ENCODE data around the gene TMEM52B. TPM values are rescaled to one million over a fixed set of nuclear protein-coding genes. Genes with fewer than 3 reads are reported as not detected.

Gene TMEM52B
- total and polyA plus RNA-seq, 2 of the 13 experiments (the other 11 are each of a cell fraction or from before 2014, with no cell fraction given), result not detected

- TF ChIP-seq, protein P1, sequence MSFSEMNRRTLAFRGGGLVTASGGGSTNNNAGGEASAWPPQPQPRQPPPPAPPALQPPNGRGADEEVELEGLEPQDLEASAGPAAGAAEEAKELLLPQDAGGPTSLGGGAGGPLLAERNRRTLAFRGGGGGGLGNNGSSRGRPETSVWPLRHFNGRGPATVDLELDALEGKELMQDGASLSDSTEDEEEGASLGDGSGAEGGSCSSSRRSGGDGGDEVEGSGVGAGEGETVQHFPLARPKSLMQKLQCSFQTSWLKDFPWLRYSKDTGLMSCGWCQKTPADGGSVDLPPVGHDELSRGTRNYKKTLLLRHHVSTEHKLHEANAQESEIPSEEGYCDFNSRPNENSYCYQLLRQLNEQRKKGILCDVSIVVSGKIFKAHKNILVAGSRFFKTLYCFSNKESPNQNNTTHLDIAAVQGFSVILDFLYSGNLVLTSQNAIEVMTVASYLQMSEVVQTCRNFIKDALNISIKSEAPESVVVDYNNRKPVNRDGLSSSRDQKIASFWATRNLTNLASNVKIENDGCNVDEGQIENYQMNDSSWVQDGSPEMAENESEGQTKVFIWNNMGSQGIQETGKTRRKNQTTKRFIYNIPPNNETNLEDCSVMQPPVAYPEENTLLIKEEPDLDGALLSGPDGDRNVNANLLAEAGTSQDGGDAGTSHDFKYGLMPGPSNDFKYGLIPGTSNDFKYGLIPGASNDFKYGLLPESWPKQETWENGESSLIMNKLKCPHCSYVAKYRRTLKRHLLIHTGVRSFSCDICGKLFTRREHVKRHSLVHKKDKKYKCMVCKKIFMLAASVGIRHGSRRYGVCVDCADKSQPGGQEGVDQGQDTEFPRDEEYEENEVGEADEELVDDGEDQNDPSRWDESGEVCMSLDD (CRISPR knock-in tag; IDR thresholded peaks at IDR 0.05; ENCODE audit: borderline replicate concordance), result peak; percentile 47; the same call in 1 of the 2 replicates
- TF ChIP-seq ZNF552 (CRISPR knock-in tag; IDR thresholded peaks at IDR 0.05; ENCODE audit: borderline replicate concordance), result no peak
- TF ChIP-seq PAF1 (CRISPR knock-in tag; IDR thresholded peaks at IDR 0.05), result no peak
- no peak for TF ChIP-seq ZNF3 (CRISPR knock-in tag; IDR thresholded peaks at IDR 0.05)
- TF ChIP-seq ZNF546 (CRISPR knock-in tag; conservative IDR thresholded peaks at IDR 0.05), result no peak
- peak; percentile 32; the same call in 1 of the 2 replicates for TF ChIP-seq SALL1 (CRISPR knock-in tag; IDR thresholded peaks at IDR 0.05)
- TF ChIP-seq ZMAT3 (CRISPR knock-in tag; conservative IDR thresholded peaks at IDR 0.05), result 0 out of 2 replicates have a peak, but pooled peaks have one; percentile 49
- no peak for TF ChIP-seq ZNF775 (CRISPR knock-in tag; IDR thresholded peaks at IDR 0.05; ENCODE audit: borderline replicate concordance)
- TF ChIP-seq NCOR1 (IDR thresholded peaks at IDR 0.05; ENCODE audit: borderline replicate concordance, low read length), result no peak
- TF ChIP-seq HNF4G (IDR thresholded peaks at IDR 0.05; ENCODE audit: borderline replicate concordance, low read depth, low read length), result no peak
- TF ChIP-seq HNF4G (CRISPR knock-in tag; IDR thresholded peaks at IDR 0.05; ENCODE audit: borderline replicate concordance, low read depth), result no peak
- TF ChIP-seq, protein P2, sequence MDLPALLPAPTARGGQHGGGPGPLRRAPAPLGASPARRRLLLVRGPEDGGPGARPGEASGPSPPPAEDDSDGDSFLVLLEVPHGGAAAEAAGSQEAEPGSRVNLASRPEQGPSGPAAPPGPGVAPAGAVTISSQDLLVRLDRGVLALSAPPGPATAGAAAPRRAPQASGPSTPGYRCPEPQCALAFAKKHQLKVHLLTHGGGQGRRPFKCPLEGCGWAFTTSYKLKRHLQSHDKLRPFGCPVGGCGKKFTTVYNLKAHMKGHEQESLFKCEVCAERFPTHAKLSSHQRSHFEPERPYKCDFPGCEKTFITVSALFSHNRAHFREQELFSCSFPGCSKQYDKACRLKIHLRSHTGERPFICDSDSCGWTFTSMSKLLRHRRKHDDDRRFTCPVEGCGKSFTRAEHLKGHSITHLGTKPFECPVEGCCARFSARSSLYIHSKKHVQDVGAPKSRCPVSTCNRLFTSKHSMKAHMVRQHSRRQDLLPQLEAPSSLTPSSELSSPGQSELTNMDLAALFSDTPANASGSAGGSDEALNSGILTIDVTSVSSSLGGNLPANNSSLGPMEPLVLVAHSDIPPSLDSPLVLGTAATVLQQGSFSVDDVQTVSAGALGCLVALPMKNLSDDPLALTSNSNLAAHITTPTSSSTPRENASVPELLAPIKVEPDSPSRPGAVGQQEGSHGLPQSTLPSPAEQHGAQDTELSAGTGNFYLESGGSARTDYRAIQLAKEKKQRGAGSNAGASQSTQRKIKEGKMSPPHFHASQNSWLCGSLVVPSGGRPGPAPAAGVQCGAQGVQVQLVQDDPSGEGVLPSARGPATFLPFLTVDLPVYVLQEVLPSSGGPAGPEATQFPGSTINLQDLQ (CRISPR knock-in tag; IDR thresholded peaks at IDR 0.05), result no peak
- no peak for TF ChIP-seq ZNF274 (CRISPR knock-in tag; IDR thresholded peaks at IDR 0.05)
- TF ChIP-seq KDM5B (CRISPR knock-in tag; IDR thresholded peaks at IDR 0.05; ENCODE audit: borderline replicate concordance), result no peak
- no peak for TF ChIP-seq SRY (CRISPR knock-in tag; IDR thresholded peaks at IDR 0.05)
- TF ChIP-seq, protein P3, sequence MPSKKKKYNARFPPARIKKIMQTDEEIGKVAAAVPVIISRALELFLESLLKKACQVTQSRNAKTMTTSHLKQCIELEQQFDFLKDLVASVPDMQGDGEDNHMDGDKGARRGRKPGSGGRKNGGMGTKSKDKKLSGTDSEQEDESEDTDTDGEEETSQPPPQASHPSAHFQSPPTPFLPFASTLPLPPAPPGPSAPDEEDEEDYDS (CRISPR knock-in tag; IDR thresholded peaks at IDR 0.05), result no peak
- TF ChIP-seq MED13 (CRISPR knock-in tag; IDR thresholded peaks at IDR 0.05), result no peak
- 0 out of 2 replicates have a peak, but pooled peaks have one; percentile 42 for TF ChIP-seq SP4 (CRISPR knock-in tag; IDR thresholded peaks at IDR 0.05)
- TF ChIP-seq, protein P4, sequence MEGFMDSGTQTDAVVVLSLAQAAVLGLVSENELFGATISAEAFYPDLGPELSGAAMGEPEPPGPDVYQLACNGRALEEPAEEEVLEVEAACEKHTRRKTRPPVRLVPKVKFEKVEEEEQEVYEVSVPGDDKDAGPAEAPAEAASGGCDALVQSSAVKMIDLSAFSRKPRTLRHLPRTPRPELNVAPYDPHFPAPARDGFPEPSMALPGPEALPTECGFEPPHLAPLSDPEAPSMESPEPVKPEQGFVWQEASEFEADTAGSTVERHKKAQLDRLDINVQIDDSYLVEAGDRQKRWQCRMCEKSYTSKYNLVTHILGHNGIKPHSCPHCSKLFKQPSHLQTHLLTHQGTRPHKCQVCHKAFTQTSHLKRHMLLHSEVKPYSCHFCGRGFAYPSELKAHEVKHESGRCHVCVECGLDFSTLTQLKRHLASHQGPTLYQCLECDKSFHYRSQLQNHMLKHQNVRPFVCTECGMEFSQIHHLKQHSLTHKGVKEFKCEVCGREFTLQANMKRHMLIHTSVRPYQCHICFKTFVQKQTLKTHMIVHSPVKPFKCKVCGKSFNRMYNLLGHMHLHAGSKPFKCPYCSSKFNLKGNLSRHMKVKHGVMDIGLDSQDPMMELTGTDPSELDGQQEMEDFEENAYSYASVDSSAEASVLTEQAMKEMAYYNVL (CRISPR knock-in tag; IDR thresholded peaks at IDR 0.05; ENCODE audit: borderline replicate concordance), result no peak
- 0 out of 2 replicates have a peak, but pooled peaks have one; percentile 14 for TF ChIP-seq NFYC (CRISPR knock-in tag; IDR thresholded peaks at IDR 0.05)
- no peak for TF ChIP-seq KDM3A (CRISPR knock-in tag; IDR thresholded peaks at IDR 0.05; ENCODE audit: low read depth)
These were observed 34.6 kb downstream of the TMEM52B start (continued) for GRCh38 chr12:10213168-10214135.

Data from HepG2 (cell line).